NCI-H345 (cell line): ENCODE results near the gene MRPL24.

Experiments used
- DNase-seq: peaks from one replicate; lab custom pipeline; 2025; lab: John Stamatoyannopoulos, UW

The MRPL24 gene

DNA sequence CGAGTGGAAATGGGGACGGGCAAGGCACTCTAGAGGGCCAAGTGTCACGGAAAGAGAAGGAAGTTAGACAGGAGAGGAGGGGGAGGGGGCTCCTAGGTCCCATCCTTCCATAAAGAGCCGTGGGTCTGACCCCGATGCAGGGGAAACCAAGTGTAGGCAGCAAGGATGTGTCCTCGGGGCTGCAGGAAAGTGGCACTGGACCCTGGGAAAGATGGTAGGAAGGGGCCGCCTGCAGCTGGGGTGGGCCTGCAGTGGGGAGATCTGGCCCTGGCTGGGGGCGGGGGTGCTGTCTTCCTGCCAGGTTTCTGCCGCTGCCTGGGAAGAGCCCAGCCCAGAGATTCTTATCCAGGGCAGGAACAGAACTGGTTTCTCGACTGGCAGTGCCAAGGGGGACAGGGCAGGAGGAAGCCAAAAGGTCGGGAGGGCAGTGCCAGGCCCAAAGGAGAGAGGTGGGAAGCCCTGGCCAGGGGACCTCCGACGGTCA lies 48.4 kb downstream of the MRPL24 start:
- DNase-seq = no peak

- DNase-seq = no peak
Observed at GRCh38 chr1:156691665-156692440, 49.0 kb downstream of the MRPL24 start.

DNA sequence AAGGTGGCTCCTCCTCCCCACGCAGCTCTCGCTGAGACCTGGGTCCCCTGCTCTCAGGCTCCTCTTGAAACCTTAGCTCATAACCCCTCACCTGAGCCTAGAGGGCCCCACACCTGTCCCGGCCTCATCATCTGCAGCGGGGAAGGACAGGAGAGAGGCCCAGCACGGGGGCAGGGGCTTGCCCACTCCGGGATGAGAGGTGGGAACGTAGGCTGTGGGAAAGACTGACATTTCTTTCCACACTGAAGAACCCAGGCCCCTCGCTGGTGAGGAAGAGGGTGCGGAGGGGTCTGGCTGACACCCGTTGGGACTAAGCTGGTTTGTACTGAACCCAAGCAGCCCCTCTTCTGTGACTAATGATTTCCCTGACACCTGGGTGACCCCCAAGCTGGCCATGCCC lies 49.7 kb downstream of the MRPL24 start:
- DNase-seq = no peak

DNA sequence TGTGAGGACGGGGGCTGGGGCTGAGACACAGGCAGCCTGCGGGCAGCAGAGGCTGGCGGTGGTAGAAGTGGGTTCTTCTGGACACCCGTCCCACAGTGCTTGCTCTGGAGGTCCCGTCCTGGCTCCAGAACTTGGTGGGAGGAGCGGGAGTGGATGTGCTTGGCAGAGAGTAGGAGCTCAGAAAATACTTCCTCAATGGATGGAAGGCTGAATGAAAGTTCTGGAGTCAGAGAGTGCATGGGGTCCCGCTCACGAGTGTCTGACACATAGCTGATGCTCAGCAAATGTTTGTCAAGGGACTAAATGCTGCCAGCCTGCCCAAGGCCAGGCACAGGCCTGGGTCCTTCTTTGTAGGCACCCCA lies 50.2 kb downstream of the MRPL24 start:
- no peak for DNase-seq

- peak; percentile 25 for DNase-seq
Observed at GRCh38 chr1:156689953-156690674, 50.8 kb downstream of the MRPL24 start.

- peak; percentile 79 for DNase-seq
Observed at GRCh38 chr1:156689035-156689952, 51.6 kb downstream of the MRPL24 start.
